Erythroblast (primary cell): ENCODE data around the gene CD79B.
"Not testable (repeated sequence)": the region's sequence is repeated elsewhere in the genome, so short reads cannot be mapped to it uniquely, and the experiment has no call there.

Source experiments
- DNase-seq, 2 experiments: peaks; one replicate each; lab custom pipeline; 2025; lab: John Stamatoyannopoulos, UW
- GATA1 ChIP-seq: IDR thresholded peaks from 2 replicates; pipeline ENCODE4 v1.6.1; 2011; ENCODE audit warnings: low read depth, mild to moderate bottlenecking, control low read depth, low read length, moderate library complexity
- POLR2A ChIP-seq: IDR thresholded peaks from 2 replicates; pipeline ENCODE4 v1.6.1; 2011; ENCODE audit warnings: mild to moderate bottlenecking, low read length

CD79B gene

GRCh38 chr17:63889026-63889848 is 42.9 kb downstream of the CD79B start:
- peak in 1 of 2 experiments; percentile 59 for DNase-seq

GRCh38 chr17:63885119-63885518 is 47.0 kb downstream of the CD79B start:
- not testable (repeated sequence) for DNase-seq

- not testable (repeated sequence) for DNase-seq
Measured at GRCh38 chr17:63882626-63883126, 49.5 kb downstream of the CD79B start.

DNA sequence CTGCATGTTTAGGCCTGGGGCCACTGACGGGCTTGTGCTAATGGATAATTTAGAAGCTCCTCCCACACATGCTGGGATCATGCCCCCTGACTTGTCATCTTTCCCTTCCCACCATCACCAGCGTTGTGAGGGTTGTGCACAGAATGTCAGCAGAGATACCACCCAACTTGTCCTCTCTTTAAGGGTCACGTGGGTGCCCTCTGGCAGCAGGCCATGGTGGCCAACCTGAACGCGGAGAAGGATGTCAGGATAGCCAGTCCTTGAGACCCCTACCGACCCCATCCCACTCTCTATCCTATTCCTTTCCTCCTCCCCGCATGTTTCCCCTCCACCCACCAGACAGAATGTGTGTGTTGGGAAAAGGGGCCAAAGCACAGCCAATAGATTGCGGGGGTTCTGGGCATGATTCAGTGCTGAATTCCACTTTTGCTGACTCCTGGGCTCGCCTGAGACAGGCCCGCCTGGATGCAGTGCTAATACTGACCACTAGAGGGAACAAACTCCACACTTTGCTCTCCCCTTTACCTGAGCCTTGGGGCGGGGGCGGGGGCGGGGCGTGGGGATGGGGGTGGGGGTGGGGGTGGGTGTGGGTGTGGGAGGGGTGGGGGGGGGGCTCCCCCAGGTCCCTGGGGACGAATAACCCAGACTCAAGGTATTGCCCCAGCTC is 50.1 kb downstream of the CD79B start, which contains the start of gene GH2:
Gene GH2 (minus strand): TSS at position 10 of the 667 bp plus-strand sequence. CDS start 143 bp downstream, outside the sequence.
- DNase-seq = peak in 1 of 2 experiments; percentile 70

GRCh38 chr17:63881337-63881736 is 50.8 kb downstream of the CD79B start:
- DNase-seq = not testable (repeated sequence)

More for the DNA sequence above, 50.1 kb downstream of the CD79B start, which contains the start of gene GH2:
- TF ChIP-seq GATA1 (no peak), POLR2A (no peak)

DNA sequence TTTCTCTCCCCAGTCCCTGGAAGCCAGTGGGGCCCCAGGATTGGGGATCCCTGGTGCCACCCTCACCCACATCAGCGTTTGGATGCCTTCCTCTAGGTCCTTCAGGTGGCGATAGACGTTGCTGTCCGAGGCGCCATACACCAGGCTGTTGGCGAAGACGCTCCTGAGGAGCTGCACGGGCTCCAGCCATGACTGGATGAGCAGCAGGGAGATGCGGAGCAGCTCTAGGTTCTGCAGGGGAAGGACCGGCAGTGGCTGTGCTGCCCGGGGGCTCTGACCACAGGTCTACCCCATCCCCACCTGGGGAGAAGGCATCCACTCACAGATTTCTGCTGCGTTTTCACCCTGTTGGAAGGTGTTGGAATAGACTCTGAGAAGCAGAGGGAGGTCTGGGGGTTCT is 51.4 kb downstream of the CD79B start:
- TF ChIP-seq GATA1 (no peak), POLR2A (no peak)
- no peak for DNase-seq
